B cell (primary cell): ENCODE results near the gene PRKN. TPM values are rescaled to one million over a fixed set of nuclear protein-coding genes. Genes with fewer than 3 reads are reported as not detected.

Source experiments
- ATAC-seq: fragments of 200-7000 bp; cut with Tn5 transposase; one replicate; pipeline ENCODE4 v1.10.0; 2021; ENCODE audit warnings: low read depth, mild to moderate bottlenecking, moderate number of reproducible peaks, moderate library complexity
- CTCF ChIA-PET: fragments of 350-600 bp; sonication (Branson Sonifier 250); formaldehyde crosslinking; loops from one replicate; lab custom pipeline; 2021; ENCODE audit warnings: antibody characterized with exemption, inconsistent platforms; lab: Charles Lee
- POLR2A ChIA-PET: fragments of 350-600 bp; sonication (Branson Sonifier 250); formaldehyde crosslinking; loops from one replicate; lab custom pipeline; 2021; ENCODE audit warnings: antibody characterized with exemption; lab: Charles Lee
- DNase-seq: peaks from one replicate; pipeline ENCODE4 v3.0.0; 2013
- H2AFZ ChIP-seq: 2 replicates; pipeline ENCODE4 v1.6.1; 2012; ENCODE audit warnings: mild to moderate bottlenecking, low read depth, low read length; ENCODE audit not compliant: insufficient read depth, poor library complexity, severe bottlenecking
- H3K27ac ChIP-seq, 2 donors: 1 replicate in 1 of 2; 2 replicates in 1 of 2; pipeline ENCODE4 v1.5.1; 2012 to 2013; ENCODE audit warnings: low read length in 2 of 2, mild to moderate bottlenecking in 2 of 2, moderate library complexity in 1 of 2
- H3K27me3 ChIP-seq, 4 experiments: fragments of 200-600 bp in 1 of 4; sonication (generic) in 1 of 4; replicated peaks in 1 of 4; 1 replicate in 2 of 4; 2 replicates in 2 of 4; pipeline versions ENCODE4 v1.6.1 to v1.7.0; 2013 to 2016; ENCODE audit warnings: low read length in 3 of 4, mild to moderate bottlenecking in 2 of 4, mixed read lengths in 1 of 4, moderate library complexity in 1 of 4; ENCODE audit not compliant: insufficient read depth in 4 of 4, control insufficient read depth in 3 of 4; ENCODE audit errors: control extremely low read depth in 1 of 4
- H3K36me3 ChIP-seq, 2 experiments: replicated peaks in 1 of 2; 1 replicate in 1 of 2; 2 replicates in 1 of 2; pipeline versions ENCODE4 v1.6.1 to v1.7.1; 2013; ENCODE audit warnings: low read length in 1 of 2; ENCODE audit not compliant: insufficient read depth in 2 of 2, control insufficient read depth in 1 of 2; ENCODE audit errors: control extremely low read depth in 1 of 2, extremely low read depth in 1 of 2
- H3K4me1 ChIP-seq, 2 donors: fragments of 200-600 bp in 1 of 2; sonication (generic) in 1 of 2; 1 replicate in 1 of 2; 2 replicates in 1 of 2; pipeline versions ENCODE4 v1.5.1 to v1.6.1; 2013 to 2017; ENCODE audit warnings: low read length in 2 of 2; ENCODE audit not compliant: control insufficient read depth in 2 of 2, insufficient read depth in 2 of 2
- H3K4me2 ChIP-seq: replicated peaks from 2 replicates; pipeline ENCODE3; 2012; ENCODE audit warnings: mild to moderate bottlenecking, low read depth, low read length; ENCODE audit not compliant: poor library complexity, severe bottlenecking
- H3K4me3 ChIP-seq, 5 experiments: fragments of 200-600 bp in 1 of 5; sonication (generic) in 1 of 5; 1 replicate in 3 of 5; 2 replicates in 2 of 5; pipeline versions ENCODE4 v1.5.1 to v1.7.0; 2011 to 2016; ENCODE audit warnings: low read length in 4 of 5, mild to moderate bottlenecking in 4 of 5, low read depth in 2 of 5, control low read depth in 1 of 5, moderate library complexity in 1 of 5; ENCODE audit not compliant: insufficient read depth in 1 of 5; ENCODE audit errors: control extremely low read depth in 1 of 5, extremely low read depth in 1 of 5
- H3K79me2 ChIP-seq: fragments of 200-600 bp; sonication (generic); one replicate; pipeline ENCODE4 v1.6.0; 2016; ENCODE audit warnings: low read length; ENCODE audit not compliant: control insufficient read depth, insufficient read depth
- H3K9ac ChIP-seq: fragments of 200-600 bp; sonication (generic); 2 replicates; pipeline ENCODE4 v1.6.1; 2017; ENCODE audit warnings: mild to moderate bottlenecking, low read length, moderate library complexity
- H3K9me3 ChIP-seq, 3 donors: one replicate each; pipeline versions ENCODE4 v1.6.1 to v1.7.1; 2013; ENCODE audit warnings: low read length in 2 of 3; ENCODE audit not compliant: control insufficient read depth in 2 of 3, insufficient read depth in 1 of 3; ENCODE audit errors: control extremely low read depth in 1 of 3
- H4K20me1 ChIP-seq: 2 replicates; pipeline ENCODE4 v1.6.0; 2012; ENCODE audit warnings: mild to moderate bottlenecking, low read length; ENCODE audit not compliant: insufficient read depth, control insufficient read depth, poor library complexity, severe bottlenecking
- H3K27ac Mint-ChIP-seq: one replicate; pipeline ENCODE4 v1.8.0; 2021; ENCODE audit warnings: mixed read lengths
- H3K27me3 Mint-ChIP-seq: one replicate; pipeline ENCODE4 v1.8.0; 2021; ENCODE audit warnings: mixed read lengths
- H3K4me1 Mint-ChIP-seq: one replicate; pipeline ENCODE4 v1.8.0; 2021; ENCODE audit warnings: mixed read lengths
- H3K4me3 Mint-ChIP-seq: one replicate; pipeline ENCODE4 v1.8.0; 2021; ENCODE audit warnings: mixed read lengths
- H3K9me3 Mint-ChIP-seq: one replicate; pipeline ENCODE4 v1.8.0; 2022; ENCODE audit warnings: mixed read lengths; ENCODE audit not compliant: insufficient read depth
- CTCF ChIP-seq: fragments of 200-600 bp; IDR thresholded peaks from one replicate; pipeline ENCODE4 v1.8.0; 2022; ENCODE audit warnings: antibody characterized with exemption, mild to moderate bottlenecking
- EZH2 ChIP-seq: IDR thresholded peaks from 2 replicates; pipeline ENCODE4 v1.6.1; 2012; ENCODE audit warnings: borderline replicate concordance, low read depth, mild to moderate bottlenecking, moderate library complexity, low read length; ENCODE audit not compliant: insufficient read depth, poor library complexity, severe bottlenecking
- WGBS: methylation state at CpG from one replicate; pipeline ENCODE4 v1.1.5; 2013; ENCODE audit warnings: missing lambda C conversion rate; ENCODE audit not compliant: insufficient coverage; 5-methylcytosine and 5-hydroxymethylcytosine counted together
- intact Hi-C: fragments of 100-400 bp; cut with micrococcal nuclease; formaldehyde crosslinking; loops from one replicate; pipeline ENCODE4 v1.10.0; 2022
- polyA plus RNA-seq: library from polyadenylated mRNA; depleted of rRNA; stranded (reverse); fragments of >200 nt; gene quantifications from 2 replicates; pipeline ENCODE4 v1.2.3, GENCODE V29; 2012
- total RNA-seq, 2 donors: library from RNA; stranded (reverse); fragments of 120-200 nt in 1 of 2; gene quantifications; 1 replicate in 1 of 2; 2 replicates in 1 of 2; pipeline versions ENCODE4 v1.2.3 to v1.2.4, GENCODE V29; 2013 to 2022

Gene PRKN
- total and polyA plus RNA-seq, 2 donors (not counting 1 experiment from before 2014, with no cell fraction given), result 1.6 to 6.2 TPM

- no peak overlapping the region for H2AFZ ChIP-seq
- no peak for ATAC-seq
- Mint-ChIP-seq H3K4me1 (no peaks in the 10 kb centered on the region), H3K27me3 (no peaks in the 10 kb centered on the region), H3K4me3 (no peak overlapping the region), H3K9me3 (peaks cover 14% of the 10 kb centered on the region), H3K27ac (no peak overlapping the region)
- no peaks in the 10 kb centered on the region for H3K79me2 ChIP-seq
- intact Hi-C loops, result no loop called here
- no peaks in the 10 kb centered on the region for H3K9me3 ChIP-seq
- no peak overlapping the region for H3K9ac ChIP-seq
- DNase-seq, result no peak
- H4K20me1 ChIP-seq, result no peaks in the 10 kb centered on the region
- no peak overlapping the region for H3K27ac ChIP-seq
- H3K4me2 ChIP-seq, result no peak overlapping the region
- no peak overlapping the region for H3K4me3 ChIP-seq
- H3K36me3 ChIP-seq, result no peaks in the 10 kb centered on the region
- no peaks in the 10 kb centered on the region for H3K4me1 ChIP-seq
- CTCF ChIA-PET, result no interaction called here
- WGBS, result 83% methylated on average over 4 of the region's 6 CpGs
- POLR2A ChIA-PET, result no interaction called here
- H3K27me3 ChIP-seq, result no peaks in the 10 kb centered on the region
- TF ChIP-seq CTCF, result no peak
- TF ChIP-seq EZH2, result no peak
These were observed 390.2 kb downstream of the PRKN start for GRCh38 chr6:162337412-162337811.

- H3K27me3 ChIP-seq, result no peaks in the 10 kb centered on the region
- ATAC-seq (no peak), DNase-seq (no peak)
- no peak overlapping the region for H3K4me2 ChIP-seq
- no peaks in the 10 kb centered on the region for H3K4me1 ChIP-seq
- no peak overlapping the region for H3K4me3 ChIP-seq
- Mint-ChIP-seq H3K9me3 (peaks cover 8% of the 10 kb centered on the region), H3K27ac (no peak overlapping the region), H3K27me3 (no peaks in the 10 kb centered on the region), H3K4me1 (no peaks in the 10 kb centered on the region), H3K4me3 (no peak overlapping the region)
- no peak overlapping the region for H3K27ac ChIP-seq
- no peak overlapping the region for H2AFZ ChIP-seq
- POLR2A ChIA-PET, result no interaction called here
- no peaks in the 10 kb centered on the region for H3K79me2 ChIP-seq
- CTCF ChIA-PET, result no interaction called here
- intact Hi-C loops, result no loop called here
- no peaks in the 10 kb centered on the region for H4K20me1 ChIP-seq
- no peaks in the 10 kb centered on the region for H3K36me3 ChIP-seq
- TF ChIP-seq CTCF, result no peak
- no peak for TF ChIP-seq EZH2
- WGBS, result 100% methylated on average over 4 of the region's 6 CpGs
- no peaks in the 10 kb centered on the region for H3K9me3 ChIP-seq
- no peak overlapping the region for H3K9ac ChIP-seq
These were observed 391.2 kb downstream of the PRKN start for GRCh38 chr6:162336359-162336758.
